Loucy (cell line): ENCODE data around the gene CALML4.

Source experiments
- EZH2phosphoT487 ChIP-seq: fragments of 200-600 bp; IDR thresholded peaks from 2 replicates; pipeline ENCODE4 v1.6.1; 2018; ENCODE audit warnings: antibody characterized with exemption, mild to moderate bottlenecking, moderate library complexity, borderline replicate concordance
- TF ChIP-seq, protein P1 (sequence below): fragments of 200-600 bp; sonication (generic); conservative IDR thresholded peaks from 2 replicates; pipeline ENCODE4 v1.5.1; 2014; ENCODE audit warnings: mild to moderate bottlenecking, antibody characterized with exemption, low read length

DNA sequence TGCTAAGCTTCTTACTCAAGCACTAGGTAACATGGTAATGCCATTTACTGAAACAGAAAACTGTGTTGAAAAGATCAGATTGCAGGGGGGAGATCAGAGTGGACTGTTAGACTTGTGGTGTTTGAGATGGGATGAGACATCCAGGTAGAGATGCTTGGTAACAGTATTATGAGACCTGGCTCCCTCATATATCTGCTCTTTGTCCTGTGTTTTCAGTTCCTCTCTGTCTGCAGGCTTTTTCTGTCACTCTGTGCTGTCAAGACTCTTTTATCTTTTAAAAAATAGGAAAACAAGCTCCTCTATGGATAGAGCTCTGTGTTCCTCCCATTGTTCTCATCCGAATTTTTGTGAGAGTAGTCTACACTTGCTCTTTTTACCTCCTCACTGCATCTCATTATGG, 48.1 kb downstream of the CALML4 start:
- TF ChIP-seq, protein P1, sequence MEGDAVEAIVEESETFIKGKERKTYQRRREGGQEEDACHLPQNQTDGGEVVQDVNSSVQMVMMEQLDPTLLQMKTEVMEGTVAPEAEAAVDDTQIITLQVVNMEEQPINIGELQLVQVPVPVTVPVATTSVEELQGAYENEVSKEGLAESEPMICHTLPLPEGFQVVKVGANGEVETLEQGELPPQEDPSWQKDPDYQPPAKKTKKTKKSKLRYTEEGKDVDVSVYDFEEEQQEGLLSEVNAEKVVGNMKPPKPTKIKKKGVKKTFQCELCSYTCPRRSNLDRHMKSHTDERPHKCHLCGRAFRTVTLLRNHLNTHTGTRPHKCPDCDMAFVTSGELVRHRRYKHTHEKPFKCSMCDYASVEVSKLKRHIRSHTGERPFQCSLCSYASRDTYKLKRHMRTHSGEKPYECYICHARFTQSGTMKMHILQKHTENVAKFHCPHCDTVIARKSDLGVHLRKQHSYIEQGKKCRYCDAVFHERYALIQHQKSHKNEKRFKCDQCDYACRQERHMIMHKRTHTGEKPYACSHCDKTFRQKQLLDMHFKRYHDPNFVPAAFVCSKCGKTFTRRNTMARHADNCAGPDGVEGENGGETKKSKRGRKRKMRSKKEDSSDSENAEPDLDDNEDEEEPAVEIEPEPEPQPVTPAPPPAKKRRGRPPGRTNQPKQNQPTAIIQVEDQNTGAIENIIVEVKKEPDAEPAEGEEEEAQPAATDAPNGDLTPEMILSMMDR = no peak
- TF ChIP-seq EZH2phosphoT487 = no peak
